SIG-M5 treated with dmso at 0.1 percent for 504 hours (cell line): Measurements from ENCODE around the gene NUP93.
A peak's percentile ranks its signal among the peaks of the same experiment; 100 is the strongest.
"Not testable (repeated sequence)": the region's sequence is repeated elsewhere in the genome, so short reads cannot be mapped to it uniquely, and the experiment has no call there.

Experiments used
- DNase-seq: peaks from one replicate; lab custom pipeline; 2025; ENCODE audit not compliant: unreplicated experiment; lab: John Stamatoyannopoulos, UW

Gene NUP93

GRCh38 chr16:56866955-56867830 lies 137.3 kb downstream of the NUP93 start:
- peak; percentile 52 for DNase-seq

GRCh38 chr16:56868175-56868574 lies 138.2 kb downstream of the NUP93 start:
- no peak for DNase-seq

GRCh38 chr16:56868766-56869165 lies 138.8 kb downstream of the NUP93 start:
- not testable (repeated sequence) for DNase-seq

GRCh38 chr16:56869513-56870275 lies 139.8 kb downstream of the NUP93 start:
- peak; percentile 12 for DNase-seq

GRCh38 chr16:56870276-56870888 lies 140.5 kb downstream of the NUP93 start:
- no peak for DNase-seq

GRCh38 chr16:56871172-56871593 lies 141.3 kb downstream of the NUP93 start:
- DNase-seq, result no peak

GRCh38 chr16:56872863-56873391 lies 143.0 kb downstream of the NUP93 start:
- no peak for DNase-seq

- DNase-seq, result no peak
Measured at GRCh38 chr16:56874800-56875199, 144.9 kb downstream of the NUP93 start.

- DNase-seq, result no peak
Measured at GRCh38 chr16:56876048-56876447, 146.1 kb downstream of the NUP93 start.

- no peak for DNase-seq
Measured at GRCh38 chr16:56877486-56878182, 147.7 kb downstream of the NUP93 start.

- DNase-seq, result no peak
Measured at GRCh38 chr16:56878282-56878854, 148.4 kb downstream of the NUP93 start.

- no peak for DNase-seq
Measured at GRCh38 chr16:56879276-56879675, 149.3 kb downstream of the NUP93 start.

GRCh38 chr16:56880176-56880575 lies 150.2 kb downstream of the NUP93 start:
- no peak for DNase-seq

GRCh38 chr16:56880685-56881084 lies 150.8 kb downstream of the NUP93 start:
- no peak for DNase-seq

- no peak for DNase-seq
Measured at GRCh38 chr16:56882077-56882800, 152.3 kb downstream of the NUP93 start.

GRCh38 chr16:56883586-56883985 lies 153.7 kb downstream of the NUP93 start:
- DNase-seq, result no peak

- no peak for DNase-seq
Measured at GRCh38 chr16:56884026-56884582, 154.2 kb downstream of the NUP93 start.

- not testable (repeated sequence) for DNase-seq
Measured at GRCh38 chr16:56884929-56885328, 155.0 kb downstream of the NUP93 start.

- no peak for DNase-seq
Measured at GRCh38 chr16:56885446-56886162, 155.7 kb downstream of the NUP93 start.
